ENCODE results near the gene LRRC32.

The LRRC32 gene

GRCh38 chr11:76654980-76655379 is 15.6 kb downstream of the LRRC32 start:
- TF ChIP-seq, protein P1, sequence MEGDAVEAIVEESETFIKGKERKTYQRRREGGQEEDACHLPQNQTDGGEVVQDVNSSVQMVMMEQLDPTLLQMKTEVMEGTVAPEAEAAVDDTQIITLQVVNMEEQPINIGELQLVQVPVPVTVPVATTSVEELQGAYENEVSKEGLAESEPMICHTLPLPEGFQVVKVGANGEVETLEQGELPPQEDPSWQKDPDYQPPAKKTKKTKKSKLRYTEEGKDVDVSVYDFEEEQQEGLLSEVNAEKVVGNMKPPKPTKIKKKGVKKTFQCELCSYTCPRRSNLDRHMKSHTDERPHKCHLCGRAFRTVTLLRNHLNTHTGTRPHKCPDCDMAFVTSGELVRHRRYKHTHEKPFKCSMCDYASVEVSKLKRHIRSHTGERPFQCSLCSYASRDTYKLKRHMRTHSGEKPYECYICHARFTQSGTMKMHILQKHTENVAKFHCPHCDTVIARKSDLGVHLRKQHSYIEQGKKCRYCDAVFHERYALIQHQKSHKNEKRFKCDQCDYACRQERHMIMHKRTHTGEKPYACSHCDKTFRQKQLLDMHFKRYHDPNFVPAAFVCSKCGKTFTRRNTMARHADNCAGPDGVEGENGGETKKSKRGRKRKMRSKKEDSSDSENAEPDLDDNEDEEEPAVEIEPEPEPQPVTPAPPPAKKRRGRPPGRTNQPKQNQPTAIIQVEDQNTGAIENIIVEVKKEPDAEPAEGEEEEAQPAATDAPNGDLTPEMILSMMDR (conservative IDR thresholded peaks at IDR 0.05; ENCODE audit: low read depth, low read length), result no peak
- no peak overlapping the region for H3K4me3 ChIP-seq (ENCODE audit: low read length)
- DNase-seq (ENCODE audit: low read depth), result no peak

DNA sequence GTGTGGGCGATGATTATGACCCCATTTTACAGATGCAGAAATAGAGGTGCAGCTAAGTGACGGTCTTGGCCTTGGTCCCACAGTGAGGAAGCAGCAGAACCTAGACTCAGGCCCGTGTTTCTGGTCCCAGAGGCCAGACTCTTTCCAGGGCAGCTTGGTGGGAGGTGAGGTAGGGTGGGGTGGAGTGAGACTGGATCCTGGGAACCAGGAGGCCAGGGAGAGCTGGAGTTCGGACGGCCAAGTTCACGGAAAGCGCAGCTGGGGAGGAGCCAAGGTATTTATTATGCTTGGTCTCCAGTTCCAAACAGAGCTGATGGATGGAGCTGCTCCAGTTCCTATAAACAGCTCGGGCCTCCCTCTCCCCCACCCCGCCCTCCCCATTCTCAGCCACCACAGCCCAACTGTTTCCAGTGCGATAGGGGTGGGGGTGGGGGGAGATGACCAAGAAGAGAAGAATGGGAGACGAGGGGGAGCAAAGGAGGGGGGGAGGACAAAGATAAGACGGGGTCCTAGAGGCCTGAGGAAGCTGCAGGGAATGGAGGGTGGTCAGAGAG is 16.2 kb downstream of the LRRC32 start:
- TF ChIP-seq, protein P1 (conservative IDR thresholded peaks at IDR 0.05; ENCODE audit: low read depth, low read length), result no peak
- DNase-seq (ENCODE audit: low read depth), result no peak

GRCh38 chr11:76653674-76654284 is 16.8 kb downstream of the LRRC32 start:
- H3K4me3 ChIP-seq (ENCODE audit: low read length), result no peak overlapping the region
- TF ChIP-seq, protein P1 (conservative IDR thresholded peaks at IDR 0.05; ENCODE audit: low read depth, low read length), result no peak
- DNase-seq (ENCODE audit: low read depth), result no peak

More for the DNA sequence above, 16.2 kb downstream of the LRRC32 start:
- no peak overlapping the region for H3K4me3 ChIP-seq (ENCODE audit: low read length)

- DNase-seq (ENCODE audit: low read depth), result no peak
- TF ChIP-seq, protein P1 (conservative IDR thresholded peaks at IDR 0.05; ENCODE audit: low read depth, low read length), result no peak
- H3K4me3 ChIP-seq (ENCODE audit: low read length), result no peak overlapping the region
Measured at GRCh38 chr11:76653012-76653673, 17.4 kb downstream of the LRRC32 start.

GRCh38 chr11:76649851-76650372 is 20.6 kb downstream of the LRRC32 start:
- no peak overlapping the region for H3K4me3 ChIP-seq (ENCODE audit: low read length)
- TF ChIP-seq, protein P1 (conservative IDR thresholded peaks at IDR 0.05; ENCODE audit: low read depth, low read length), result no peak
- no peak for DNase-seq (ENCODE audit: low read depth)

DNA sequence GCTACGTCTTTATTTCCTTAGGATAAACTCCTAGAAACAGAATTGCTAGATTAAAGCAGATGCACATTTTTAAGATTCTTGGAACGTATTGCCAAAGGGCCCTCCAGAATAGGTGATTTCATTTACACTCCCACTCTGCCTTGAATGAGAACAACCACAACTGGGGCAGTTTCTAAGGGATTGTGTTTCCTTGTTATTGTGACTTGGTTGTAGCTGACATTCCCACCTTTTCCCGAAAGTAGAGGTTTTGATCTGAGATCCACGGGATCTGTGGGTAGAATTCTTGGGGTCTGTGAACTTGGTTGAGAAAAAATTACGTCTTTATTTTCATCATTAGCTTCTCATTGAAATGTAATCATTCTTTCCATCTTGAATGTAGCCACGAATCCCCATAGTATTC is 21.5 kb downstream of the LRRC32 start:
- no peak for DNase-seq (ENCODE audit: low read depth)
- TF ChIP-seq, protein P1 (conservative IDR thresholded peaks at IDR 0.05; ENCODE audit: low read depth, low read length), result no peak
- no peak overlapping the region for H3K4me3 ChIP-seq (ENCODE audit: low read length)
